OCI-LY7 (cell line): Measurements from ENCODE around the gene MGRN1.

Source experiments
- CTCF ChIP-seq: fragments of 200-600 bp; sonication (generic); conservative IDR thresholded peaks from 2 replicates; pipeline ENCODE4 v1.5.1; 2014; ENCODE audit warnings: mild to moderate bottlenecking, antibody characterized with exemption, low read length, moderate library complexity, mixed read lengths
- EZH2phosphoT487 ChIP-seq: fragments of 200-600 bp; sonication (generic); IDR thresholded peaks from 2 replicates; pipeline ENCODE4 v1.6.1; 2018; ENCODE audit warnings: low read depth, borderline replicate concordance, mild to moderate bottlenecking, mixed run types, antibody characterized with exemption, low read length, moderate library complexity, mixed read lengths

DNA sequence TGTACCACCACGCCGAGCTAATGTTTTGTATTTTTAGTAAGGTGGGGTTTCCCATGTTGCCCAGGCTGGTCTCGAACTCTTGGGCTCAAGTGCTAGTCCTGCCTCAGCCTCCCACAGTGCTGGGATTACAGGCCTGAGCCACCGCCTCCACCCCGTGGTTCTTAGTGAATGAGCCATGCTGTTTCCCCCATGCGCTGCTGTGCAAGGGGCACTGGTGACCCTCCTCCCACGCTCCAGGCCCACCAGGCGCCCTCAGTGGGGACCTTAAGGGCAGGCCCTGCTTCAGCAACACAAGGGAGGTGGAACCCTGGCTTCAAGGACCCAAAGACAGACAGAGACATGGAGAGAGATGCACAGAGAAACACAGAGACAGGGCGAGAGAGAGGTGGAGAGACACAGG, 53.4 kb downstream of the MGRN1 start:
- TF ChIP-seq CTCF (no peak), EZH2phosphoT487 (no peak)
